ENCODE measurements around the gene SLC28A1. TPM values are rescaled to one million over a fixed set of nuclear protein-coding genes. Genes with fewer than 3 reads are reported as not detected.

SLC28A1 gene
- total RNA-seq, 1 experiment from 2014 or later: not detected

- Histone ChIP-seq H3K27me3 (ENCODE audit: insufficient read depth, low read length) (no peaks in the 10 kb centered on the region), H3K4me3 (replicated peaks in 1 of 2; ENCODE audit: low read depth in 1 of 2, low read length in 2 of 2) (no peak overlapping the region), H4K20me1 (ENCODE audit: insufficient read depth) (no peaks in the 10 kb centered on the region), H3K79me2 (ENCODE audit: insufficient read depth, low read length) (no peaks in the 10 kb centered on the region), H3K9me2 (ENCODE audit: insufficient read depth) (no peaks in the 10 kb centered on the region), H2AFZ (ENCODE audit: low read depth, low read length, poor library complexity, severe bottlenecking) (no peak overlapping the region), H3K4me2 (ENCODE audit: low read length) (no peak overlapping the region), H3K36me3 (ENCODE audit: control insufficient read depth in 1 of 2, insufficient read depth in 2 of 2, low read length in 2 of 2) (no peaks in the 10 kb centered on the region), H3K4me1 (ENCODE audit: control insufficient read depth in 1 of 2, insufficient read depth in 2 of 2, low read length in 2 of 2) (no peaks in the 10 kb centered on the region), H3K9ac (ENCODE audit: low read length) (no peak overlapping the region), H3K9me3 (ENCODE audit: control insufficient read depth in 1 of 2, insufficient read depth in 1 of 2, low read depth in 1 of 2, low read length in 2 of 2) (no peaks in the 10 kb centered on the region), H3K27ac (ENCODE audit: low read depth, low read length) (no peak overlapping the region)
- DNase-seq (ENCODE audit: low read depth, low spot score): no peak
- ChIA-PET CTCF (no interaction called here), POLR2A (no interaction called here), RAD21 (ENCODE audit: low non-redundant PET in 1 of 2, low total read pairs in 2 of 2, uncharacterized antibody in 2 of 2, unreplicated experiment in 2 of 2) (no interaction called here)
- BruUV-seq (replicated peaks): no TSS peak
- no peak for ATAC-seq
- intact Hi-C loops (cut with micrococcal nuclease): no loop called here
- TF ChIP-seq SP1 (IDR thresholded peaks at IDR 0.05; ENCODE audit: low read depth) (no peak), SIN3A (IDR thresholded peaks at IDR 0.05; ENCODE audit: low read depth) (no peak), POLR2AphosphoS5 (IDR thresholded peaks at IDR 0.05; ENCODE audit: low read depth, low read length) (no peak), MAX (IDR thresholded peaks at IDR 0.05) (no peak), ZNF274 (IDR thresholded peaks at IDR 0.05; ENCODE audit: low read depth, low read length) (no peak), EZH2phosphoT487 (IDR thresholded peaks at IDR 0.05; ENCODE audit: borderline replicate concordance) (no peak), EZH2 (IDR thresholded peaks at IDR 0.05) (no peak), CBX3 (IDR thresholded peaks at IDR 0.05; ENCODE audit: low read depth) (no peak), EGR1 (IDR thresholded peaks at IDR 0.05; ENCODE audit: low read depth) (no peak)
- TF ChIP-seq, protein P1, sequence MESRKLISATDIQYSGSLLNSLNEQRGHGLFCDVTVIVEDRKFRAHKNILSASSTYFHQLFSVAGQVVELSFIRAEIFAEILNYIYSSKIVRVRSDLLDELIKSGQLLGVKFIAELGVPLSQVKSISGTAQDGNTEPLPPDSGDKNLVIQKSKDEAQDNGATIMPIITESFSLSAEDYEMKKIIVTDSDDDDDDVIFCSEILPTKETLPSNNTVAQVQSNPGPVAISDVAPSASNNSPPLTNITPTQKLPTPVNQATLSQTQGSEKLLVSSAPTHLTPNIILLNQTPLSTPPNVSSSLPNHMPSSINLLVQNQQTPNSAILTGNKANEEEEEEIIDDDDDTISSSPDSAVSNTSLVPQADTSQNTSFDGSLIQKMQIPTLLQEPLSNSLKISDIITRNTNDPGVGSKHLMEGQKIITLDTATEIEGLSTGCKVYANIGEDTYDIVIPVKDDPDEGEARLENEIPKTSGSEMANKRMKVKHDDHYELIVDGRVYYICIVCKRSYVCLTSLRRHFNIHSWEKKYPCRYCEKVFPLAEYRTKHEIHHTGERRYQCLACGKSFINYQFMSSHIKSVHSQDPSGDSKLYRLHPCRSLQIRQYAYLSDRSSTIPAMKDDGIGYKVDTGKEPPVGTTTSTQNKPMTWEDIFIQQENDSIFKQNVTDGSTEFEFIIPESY (IDR thresholded peaks at IDR 0.05; ENCODE audit: extremely low read depth, insufficient replicate concordance, low read length): no peak
- TF ChIP-seq, protein P2, sequence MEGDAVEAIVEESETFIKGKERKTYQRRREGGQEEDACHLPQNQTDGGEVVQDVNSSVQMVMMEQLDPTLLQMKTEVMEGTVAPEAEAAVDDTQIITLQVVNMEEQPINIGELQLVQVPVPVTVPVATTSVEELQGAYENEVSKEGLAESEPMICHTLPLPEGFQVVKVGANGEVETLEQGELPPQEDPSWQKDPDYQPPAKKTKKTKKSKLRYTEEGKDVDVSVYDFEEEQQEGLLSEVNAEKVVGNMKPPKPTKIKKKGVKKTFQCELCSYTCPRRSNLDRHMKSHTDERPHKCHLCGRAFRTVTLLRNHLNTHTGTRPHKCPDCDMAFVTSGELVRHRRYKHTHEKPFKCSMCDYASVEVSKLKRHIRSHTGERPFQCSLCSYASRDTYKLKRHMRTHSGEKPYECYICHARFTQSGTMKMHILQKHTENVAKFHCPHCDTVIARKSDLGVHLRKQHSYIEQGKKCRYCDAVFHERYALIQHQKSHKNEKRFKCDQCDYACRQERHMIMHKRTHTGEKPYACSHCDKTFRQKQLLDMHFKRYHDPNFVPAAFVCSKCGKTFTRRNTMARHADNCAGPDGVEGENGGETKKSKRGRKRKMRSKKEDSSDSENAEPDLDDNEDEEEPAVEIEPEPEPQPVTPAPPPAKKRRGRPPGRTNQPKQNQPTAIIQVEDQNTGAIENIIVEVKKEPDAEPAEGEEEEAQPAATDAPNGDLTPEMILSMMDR (IDR thresholded peaks at IDR 0.05 in 2 of 3, conservative IDR thresholded peaks at IDR 0.05 in 1 of 3; ENCODE audit: borderline replicate concordance in 1 of 3, insufficient read depth in 1 of 3, low read depth in 2 of 3, low read length in 2 of 3): no peak
Observed at GRCh38 chr15:84973492-84974460, 89.3 kb downstream of the SLC28A1 start.
